HEK293 (cell line): ENCODE results near the gene NKX1-1.

ENCODE experiments used
- CTCF ChIA-PET: fragments of 350-600 bp; formaldehyde crosslinking; extraction: SDS; loops from one replicate; lab custom pipeline; 2021; ENCODE audit warnings: antibody characterized with exemption; lab: Yijun Ruan, JAX
- POLR2A ChIA-PET: fragments of 300-600 bp; formaldehyde crosslinking; extraction: SDS; loops from one replicate; lab custom pipeline; 2020; ENCODE audit warnings: antibody characterized with exemption, inconsistent platforms; lab: Yijun Ruan, JAX
- H3K27ac ChIP-seq: fragments of 200-500 bp; sonication (Bioruptor generic); 2 replicates; pipeline ENCODE4 v1.5.1; 2014; ENCODE audit warnings: low read depth, low read length, control low read depth, inconsistent platforms; ENCODE audit errors: extremely low read depth
- H3K36me3 ChIP-seq, 2 experiments: fragments of 200-500 bp in 1 of 2; sonication (Bioruptor generic) in 1 of 2; 1 replicate in 1 of 2; 2 replicates in 1 of 2; pipeline ENCODE4 v1.5.1; 2014 to 2017; ENCODE audit warnings: inconsistent platforms in 2 of 2, low read length in 2 of 2; ENCODE audit not compliant: control insufficient read depth in 2 of 2, insufficient read depth in 1 of 2
- H3K4me1 ChIP-seq: fragments of 200-500 bp; sonication (Bioruptor generic); 2 replicates; pipeline ENCODE4 v1.5.1; 2014; ENCODE audit warnings: mild to moderate bottlenecking, low read length, inconsistent platforms; ENCODE audit not compliant: control insufficient read depth, insufficient read depth
- H3K4me3 ChIP-seq: 2 replicates; pipeline ENCODE4 v1.5.1; 2011; ENCODE audit warnings: low read depth, mild to moderate bottlenecking, control low read depth, low read length, moderate library complexity
- H3K9me3 ChIP-seq: fragments of 200-500 bp; sonication (Bioruptor generic); 2 replicates; pipeline ENCODE4 v1.5.1; 2014; ENCODE audit warnings: low read depth, low read length, inconsistent platforms; ENCODE audit not compliant: control insufficient read depth, insufficient read depth
- AEBP2 ChIP-seq: fragments of 450-650 bp; formaldehyde crosslinking; IDR thresholded peaks from 2 replicates; pipeline ENCODE4 v1.5.1; 2016; ENCODE audit warnings: missing biosample characterization, missing genetic modification characterization, borderline replicate concordance
- FEZF1 ChIP-seq: fragments of 450-650 bp; formaldehyde crosslinking; IDR thresholded peaks from 2 replicates; pipeline ENCODE4 v1.5.1; 2016; ENCODE audit warnings: missing biosample characterization, missing genetic modification characterization
- GLIS2 ChIP-seq: fragments of 450-650 bp; formaldehyde crosslinking; IDR thresholded peaks from 2 replicates; pipeline ENCODE4 v1.5.1; 2016; ENCODE audit warnings: missing biosample characterization, missing genetic modification characterization
- KLF16 ChIP-seq: fragments of 450-650 bp; formaldehyde crosslinking; IDR thresholded peaks from 2 replicates; pipeline ENCODE4 v1.5.1; 2017; ENCODE audit warnings: missing biosample characterization, missing genetic modification characterization
- KLF7 ChIP-seq: fragments of 450-650 bp; formaldehyde crosslinking; IDR thresholded peaks from 2 replicates; pipeline ENCODE4 v1.5.1; 2016; ENCODE audit warnings: missing biosample characterization, missing genetic modification characterization, borderline replicate concordance
- MYNN ChIP-seq: fragments of 450-650 bp; formaldehyde crosslinking; IDR thresholded peaks from 2 replicates; pipeline ENCODE4 v1.5.1; 2016; ENCODE audit warnings: missing biosample characterization, missing genetic modification characterization, borderline replicate concordance
- PATZ1 ChIP-seq: fragments of 450-650 bp; formaldehyde crosslinking; IDR thresholded peaks from 2 replicates; pipeline ENCODE4 v1.5.1; 2016; ENCODE audit warnings: missing biosample characterization, missing genetic modification characterization
- PRDM6 ChIP-seq: fragments of 450-650 bp; formaldehyde crosslinking; IDR thresholded peaks from 2 replicates; pipeline ENCODE4 v1.5.1; 2017; ENCODE audit warnings: missing biosample characterization, missing genetic modification characterization
- WT1 ChIP-seq: fragments of 450-650 bp; formaldehyde crosslinking; IDR thresholded peaks from 2 replicates; pipeline ENCODE4 v1.5.1; 2016; ENCODE audit warnings: missing biosample characterization, missing genetic modification characterization
- YY1 ChIP-seq: fragments of 450-650 bp; formaldehyde crosslinking; IDR thresholded peaks from 2 replicates; pipeline ENCODE4 v1.5.1; 2018; ENCODE audit warnings: missing biosample characterization, missing genetic modification characterization
- YY2 ChIP-seq: fragments of 450-650 bp; formaldehyde crosslinking; IDR thresholded peaks from 2 replicates; pipeline ENCODE4 v1.5.1; 2016; ENCODE audit warnings: missing biosample characterization, missing genetic modification characterization
- ZBTB44 ChIP-seq: fragments of 450-650 bp; IDR thresholded peaks from 2 replicates; pipeline ENCODE4 v1.5.1; 2018; ENCODE audit warnings: missing biosample characterization, mild to moderate bottlenecking, missing genetic modification characterization
- ZEB2 ChIP-seq: fragments of 450-650 bp; formaldehyde crosslinking; IDR thresholded peaks from 2 replicates; pipeline ENCODE4 v1.5.1; 2016; ENCODE audit warnings: missing biosample characterization, missing genetic modification characterization
- ZFP41 ChIP-seq: fragments of 450-650 bp; formaldehyde crosslinking; IDR thresholded peaks from 2 replicates; pipeline ENCODE4 v1.5.1; 2016; ENCODE audit warnings: missing biosample characterization, missing genetic modification characterization, borderline replicate concordance
- ZNF214 ChIP-seq: fragments of 450-650 bp; formaldehyde crosslinking; IDR thresholded peaks from 2 replicates; pipeline ENCODE4 v1.5.1; 2017; ENCODE audit warnings: missing biosample characterization, mild to moderate bottlenecking, missing genetic modification characterization, borderline replicate concordance
- ZNF426 ChIP-seq: fragments of 450-650 bp; formaldehyde crosslinking; IDR thresholded peaks from 2 replicates; pipeline ENCODE4 v1.5.1; 2017; ENCODE audit warnings: missing biosample characterization, missing genetic modification characterization, mild to moderate bottlenecking, inconsistent platforms, moderate library complexity
- ZNF513 ChIP-seq: fragments of 450-650 bp; IDR thresholded peaks from 2 replicates; pipeline ENCODE4 v1.5.1; 2018; ENCODE audit warnings: missing biosample characterization, missing genetic modification characterization
- ZNF626 ChIP-seq: fragments of 450-650 bp; sonication (Bioruptor Pico); formaldehyde crosslinking; IDR thresholded peaks from 2 replicates; pipeline ENCODE4 v1.5.1; 2018; ENCODE audit warnings: missing biosample characterization, missing genetic modification characterization, inconsistent platforms
- ZSCAN23 ChIP-seq: fragments of 450-650 bp; formaldehyde crosslinking; IDR thresholded peaks from 2 replicates; pipeline ENCODE4 v1.5.1; 2016; ENCODE audit warnings: missing biosample characterization, missing genetic modification characterization

The NKX1-1 gene

GRCh38 chr4:1403177-1403583 lies 3.1 kb downstream of the NKX1-1 start (continued):
- no peak for TF ChIP-seq ZEB2 (tag by site-specific recombination)
- TF ChIP-seq ZNF626: no peak
- no peak for TF ChIP-seq PATZ1 (tag by site-specific recombination)

GRCh38 chr4:1402516-1403091 lies 3.6 kb downstream of the NKX1-1 start:
- CTCF ChIA-PET: no interaction called here
- TF ChIP-seq PRDM6 (tag by site-specific recombination): no peak
- no peak for TF ChIP-seq ZNF513 (tag by site-specific recombination)
- TF ChIP-seq YY2: no peak
- TF ChIP-seq AEBP2 (tag by site-specific recombination): no peak
- no peak for TF ChIP-seq ZFP41
- no peak for TF ChIP-seq WT1 (tag by site-specific recombination)
- TF ChIP-seq ZNF214: no peak
- no peak for TF ChIP-seq ZNF426 (tag by site-specific recombination)
- no peak for TF ChIP-seq YY1 (tag by site-specific recombination)
- TF ChIP-seq GLIS2 (tag by site-specific recombination): no peak
- no peak for TF ChIP-seq KLF16 (tag by site-specific recombination)
- TF ChIP-seq ZBTB44 (tag by site-specific recombination): no peak
- TF ChIP-seq MYNN (tag by site-specific recombination): no peak
- no peak for TF ChIP-seq ZSCAN23 (tag by site-specific recombination)
- TF ChIP-seq KLF7: no peak
- TF ChIP-seq FEZF1 (tag by site-specific recombination): no peak
- Histone ChIP-seq H3K36me3 (no peaks in the 10 kb centered on the region), H3K9me3 (no peaks in the 10 kb centered on the region), H3K27ac (no peak overlapping the region), H3K4me3 (no peak overlapping the region), H3K4me1 (no peaks in the 10 kb centered on the region)
- POLR2A ChIA-PET: no interaction called here
